HepG2 (cell line): ENCODE measurements around the gene GPR25. TPM values are rescaled to one million over a fixed set of nuclear protein-coding genes. Genes with fewer than 3 reads are reported as not detected.

Source experiments
- ATAC-seq: fragments of 200-7000 bp; cut with Tn5 transposase; 3 replicates; pipeline ENCODE4 v1.9.1; 2020; ENCODE audit warnings: mild to moderate bottlenecking, moderate library complexity
- BruUV-seq: library from RNA; stranded (reverse); fragments of 400-500 nt; replicated peaks from 2 replicates; lab custom pipeline; 2021; lab: Mats Ljungman, UMichigan
- CTCF ChIA-PET: fragments of 300-600 bp; formaldehyde crosslinking; extraction: SDS; loops from one replicate; lab custom pipeline; 2021; ENCODE audit warnings: low total read pairs, inconsistent platforms, low intra/inter-chr PET ratio; lab: Yijun Ruan, JAX
- POLR2A ChIA-PET: fragments of 350-600 bp; sonication (Branson Sonifier 250); formaldehyde crosslinking; loops from one replicate; lab custom pipeline; 2020; ENCODE audit warnings: antibody characterized with exemption, inconsistent platforms; lab: Yijun Ruan, JAX
- DNase-seq: peaks from one replicate; pipeline ENCODE4 v3.0.0-alpha.2; 2015; ENCODE audit warnings: low spot score
- FAIRE-seq: peaks from 3 replicates; lab custom pipeline; 2011; peaks lifted over from hg19 to GRCh38; lab: Jason Lieb, UNC
- H2AFZ ChIP-seq: one replicate; pipeline ENCODE4 v1.6.1; 2011; ENCODE audit warnings: low read length, inconsistent platforms
- H3K27ac ChIP-seq: fragments of 300-600 bp; 3 replicates; pipeline ENCODE4 v1.8.0; 2011; ENCODE audit warnings: mixed run types, mild to moderate bottlenecking, mixed read lengths, low read length, inconsistent platforms; ENCODE audit not compliant: insufficient read depth; ENCODE audit errors: extremely low read length
- H3K27me3 ChIP-seq, 2 experiments: fragments of 200-600 bp in 1 of 2; 2 replicates in 1 of 2; 3 replicates in 1 of 2; pipeline versions ENCODE4 v1.6.0 to v1.8.0; 2011; ENCODE audit warnings: low read length in 2 of 2, mild to moderate bottlenecking in 2 of 2, moderate library complexity in 2 of 2, inconsistent platforms in 1 of 2; ENCODE audit not compliant: insufficient read depth in 2 of 2, control insufficient read depth in 1 of 2
- H3K36me3 ChIP-seq, 2 experiments: fragments of 200-600 bp in 1 of 2; replicated peaks in 1 of 2; 2 replicates in 1 of 2; 3 replicates in 1 of 2; pipeline versions ENCODE4 v1.5.1 to v1.8.0; 2011; ENCODE audit warnings: low read length in 2 of 2, inconsistent platforms in 1 of 2; ENCODE audit not compliant: insufficient read depth in 2 of 2, control insufficient read depth in 1 of 2
- H3K4me1 ChIP-seq: 2 replicates; pipeline ENCODE4 v1.5.1; 2012; ENCODE audit warnings: low read length, inconsistent platforms; ENCODE audit not compliant: insufficient read depth
- H3K4me2 ChIP-seq: 2 replicates; pipeline ENCODE4 v1.6.0; 2011; ENCODE audit warnings: low read depth, low read length, inconsistent platforms
- H3K4me3 ChIP-seq, 3 experiments: fragments of 200-600 bp in 1 of 3; sonication (generic), shearing (Covaris generic) in 1 of 3; replicated peaks in 1 of 3; 2 replicates each; pipeline ENCODE4 v1.5.1; 2011 to 2016; ENCODE audit warnings: low read length in 3 of 3, inconsistent platforms in 2 of 3, low read depth in 2 of 3, mild to moderate bottlenecking in 2 of 3, control low read depth in 1 of 3, mixed read lengths in 1 of 3; ENCODE audit not compliant: insufficient read depth in 1 of 3
- H3K79me2 ChIP-seq: one replicate; pipeline ENCODE4 v1.6.1; 2011; ENCODE audit warnings: low read length, inconsistent platforms; ENCODE audit not compliant: insufficient read depth
- H3K9ac ChIP-seq: 2 replicates; pipeline ENCODE4 v1.6.0; 2011; ENCODE audit warnings: mild to moderate bottlenecking, low read depth, low read length, inconsistent platforms; ENCODE audit not compliant: insufficient read depth
- H3K9me3 ChIP-seq: 2 replicates; pipeline ENCODE4 v1.5.1; 2012; ENCODE audit warnings: mild to moderate bottlenecking, low read length
- H4K20me1 ChIP-seq: 2 replicates; pipeline ENCODE4 v1.6.0; 2011; ENCODE audit warnings: inconsistent platforms, mild to moderate bottlenecking, low read length, moderate library complexity; ENCODE audit not compliant: insufficient read depth
- JARID2 ChIP-seq: sonication (generic); formaldehyde crosslinking; IDR thresholded peaks from 2 replicates; pipeline ENCODE4 v1.8.1; 2023; ENCODE audit warnings: missing genetic modification reagents, inconsistent platforms; ENCODE audit not compliant: insufficient replicate concordance
- MXD4 ChIP-seq: IDR thresholded peaks from 2 replicates; pipeline ENCODE4 v1.6.1; 2016; ENCODE audit warnings: mild to moderate bottlenecking, missing biosample characterization, missing genetic modification reagents
- TCF7 ChIP-seq: sonication (generic); IDR thresholded peaks from 2 replicates; pipeline ENCODE4 v1.6.1; 2016; ENCODE audit warnings: antibody characterized with exemption, low read depth
- U2AF1 ChIP-seq: fragments of 200-400 bp; formaldehyde crosslinking; optimal IDR thresholded peaks from 2 replicates; pipeline ENCODE3; 2017; ENCODE audit warnings: mild to moderate bottlenecking, low read depth, low read length
- ZFP36L1 ChIP-seq: sonication (generic); formaldehyde crosslinking; IDR thresholded peaks from 2 replicates; pipeline ENCODE4 v1.8.0; 2022; ENCODE audit warnings: mild to moderate bottlenecking, missing genetic modification reagents, moderate library complexity
- ZNF121 ChIP-seq: sonication (generic); formaldehyde crosslinking; IDR thresholded peaks from 2 replicates; pipeline ENCODE4 v1.5.0; 2020; ENCODE audit warnings: mild to moderate bottlenecking, missing genetic modification reagents
- ZNF564 ChIP-seq: sonication (generic); formaldehyde crosslinking; IDR thresholded peaks from 2 replicates; pipeline ENCODE4 v1.8.1; 2023; ENCODE audit warnings: mild to moderate bottlenecking, missing genetic modification reagents
- ZNF572 ChIP-seq: sonication (generic); formaldehyde crosslinking; IDR thresholded peaks from 2 replicates; pipeline ENCODE4 v1.5.1; 2020; ENCODE audit warnings: mild to moderate bottlenecking, missing genetic modification reagents
- WGBS: methylation state at CpG from one replicate; pipeline ENCODE4 v1.1.6; 2017; ENCODE audit warnings: low lambda C conversion rate; 5-methylcytosine and 5-hydroxymethylcytosine counted together
- in situ Hi-C: cut with HindIII; loops from 2 replicates; pipeline ENCODE4 v1.10.0; 2017; ENCODE audit warnings: low pct_unique_long_range_greater_than_20kb; ENCODE audit not compliant: extremely low pct_ligation_motif_present
- intact Hi-C: fragments of 100-400 bp; cut with micrococcal nuclease; formaldehyde crosslinking; loops from one replicate; pipeline ENCODE4 v1.10.0; 2022; ENCODE audit not compliant: unreplicated experiment
- polyA plus RNA-seq, 8 experiments: library from polyadenylated mRNA; depleted of rRNA in 3 of 8; stranded (reverse) in 7 of 8; unstranded in 1 of 8; fragments of >200 nt; fragmentation: Illumina TruSeq in 4 of 8; extraction: Trizol in 4 of 8; gene quantifications; 2 replicates each; pipeline versions ENCODE4 v1.2.1 to v1.2.3, GENCODE V29; 2011 to 2016; ENCODE audit warnings: low read depth in 4 of 8, missing spikeins in 1 of 8, mixed read lengths in 1 of 8; ENCODE audit not compliant: insufficient read depth in 1 of 8
- total RNA-seq, 5 experiments: library from RNA; depleted of rRNA; stranded (reverse); fragments of >200 nt; fragmentation: Illumina TruSeq; extraction: Trizol; gene quantifications; 2 replicates each; pipeline ENCODE4 v1.2.3, GENCODE V29; 2016; ENCODE audit warnings: low read depth in 1 of 5
- TF ChIP-seq, protein P1 (sequence below): IDR thresholded peaks from 2 replicates; pipeline ENCODE4 v1.6.1; 2012; ENCODE audit warnings: low read depth, low read length, improper control_type of control experiment
- TF ChIP-seq, protein P2 (sequence below): sonication (generic); formaldehyde crosslinking; IDR thresholded peaks from 2 replicates; pipeline ENCODE4 v1.4.0; 2020; ENCODE audit warnings: missing genetic modification reagents
- TF ChIP-seq, protein P3 (sequence below): IDR thresholded peaks from 2 replicates; pipeline ENCODE4 v1.6.1; 2016; ENCODE audit warnings: missing compliant biosample characterization, missing genetic modification reagents, borderline replicate concordance
- TF ChIP-seq, protein P4 (sequence below): sonication (generic); formaldehyde crosslinking; conservative IDR thresholded peaks from 2 replicates; pipeline ENCODE4 v1.8.0; 2022; ENCODE audit warnings: low read depth, missing genetic modification reagents

The GPR25 gene
- total and polyA plus RNA-seq, 2 of the 13 experiments (the other 11 are each of a cell fraction or from before 2014, with no cell fraction given) = not detected

DNA sequence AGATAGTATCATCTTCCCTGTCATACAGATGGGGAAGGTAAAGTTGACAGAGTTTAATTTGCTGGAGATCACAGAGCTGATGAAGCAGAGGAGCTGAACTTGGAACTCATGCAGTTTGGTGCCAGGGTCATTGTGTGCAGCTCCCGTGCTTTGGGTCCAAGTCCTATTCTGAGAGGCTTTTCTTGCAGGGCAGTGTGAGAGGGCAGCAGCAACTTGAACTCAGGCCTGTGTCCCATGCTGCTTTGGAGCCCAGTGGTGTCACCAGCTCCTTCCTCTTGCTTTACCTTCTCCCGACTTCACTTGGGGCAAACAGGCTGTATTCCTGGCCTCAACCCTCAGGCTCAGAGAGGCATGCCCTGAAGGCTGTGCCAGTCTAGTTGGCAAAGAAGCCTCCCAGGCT lies 46.6 kb downstream of the GPR25 start:
- H3K9ac ChIP-seq = no peak overlapping the region
- H3K27me3 ChIP-seq = no peaks in the 10 kb centered on the region
- no peak overlapping the region for H3K4me3 ChIP-seq
- no peaks in the 10 kb centered on the region for H3K36me3 ChIP-seq
- no peak for DNase-seq
- H2AFZ ChIP-seq = no peak overlapping the region
- POLR2A ChIA-PET = interaction anchor here (1.2 kb wide), 1 partner anchor 23 kb away, joined by 3 read pairs; no protein-coding TSS in a partner anchor
- H3K79me2 ChIP-seq = no peaks in the 10 kb centered on the region
- WGBS = 58% methylated on average over 2 of the region's 2 CpGs
- no TSS peak for BruUV-seq
- TF ChIP-seq U2AF1 (no peak), MXD4 (no peak), ZFP36L1 (CRISPR knock-in tag) (no peak), ZNF564 (CRISPR knock-in tag) (no peak), JARID2 (CRISPR knock-in tag) (no peak)
- TF ChIP-seq, protein P1, sequence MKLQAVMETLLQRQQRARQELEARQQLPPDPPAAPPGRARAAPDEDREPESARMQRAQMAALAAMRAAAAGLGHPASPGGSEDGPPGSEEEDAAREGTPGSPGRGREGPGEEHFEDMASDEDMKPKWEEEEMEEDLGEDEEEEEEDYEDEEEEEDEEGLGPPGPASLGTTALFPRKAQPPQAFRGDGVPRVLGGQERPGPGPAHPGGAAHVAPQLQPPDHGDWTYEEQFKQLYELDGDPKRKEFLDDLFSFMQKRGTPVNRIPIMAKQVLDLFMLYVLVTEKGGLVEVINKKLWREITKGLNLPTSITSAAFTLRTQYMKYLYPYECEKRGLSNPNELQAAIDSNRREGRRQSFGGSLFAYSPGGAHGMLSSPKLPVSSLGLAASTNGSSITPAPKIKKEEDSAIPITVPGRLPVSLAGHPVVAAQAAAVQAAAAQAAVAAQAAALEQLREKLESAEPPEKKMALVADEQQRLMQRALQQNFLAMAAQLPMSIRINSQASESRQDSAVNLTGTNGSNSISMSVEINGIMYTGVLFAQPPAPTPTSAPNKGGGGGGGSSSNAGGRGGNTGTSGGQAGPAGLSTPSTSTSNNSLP = no peak
- peaks cover 43% of the 10 kb centered on the region for H3K4me1 ChIP-seq
- H3K27ac ChIP-seq = no peak overlapping the region
- CTCF ChIA-PET = no interaction called here
- FAIRE-seq = no peak
- H3K9me3 ChIP-seq = no peaks in the 10 kb centered on the region
- ATAC-seq = no peak
- intact Hi-C loops = no loop called here
- H4K20me1 ChIP-seq = no peaks in the 10 kb centered on the region
- H3K4me2 ChIP-seq = no peak overlapping the region
- in situ Hi-C loops = no loop called here

DNA sequence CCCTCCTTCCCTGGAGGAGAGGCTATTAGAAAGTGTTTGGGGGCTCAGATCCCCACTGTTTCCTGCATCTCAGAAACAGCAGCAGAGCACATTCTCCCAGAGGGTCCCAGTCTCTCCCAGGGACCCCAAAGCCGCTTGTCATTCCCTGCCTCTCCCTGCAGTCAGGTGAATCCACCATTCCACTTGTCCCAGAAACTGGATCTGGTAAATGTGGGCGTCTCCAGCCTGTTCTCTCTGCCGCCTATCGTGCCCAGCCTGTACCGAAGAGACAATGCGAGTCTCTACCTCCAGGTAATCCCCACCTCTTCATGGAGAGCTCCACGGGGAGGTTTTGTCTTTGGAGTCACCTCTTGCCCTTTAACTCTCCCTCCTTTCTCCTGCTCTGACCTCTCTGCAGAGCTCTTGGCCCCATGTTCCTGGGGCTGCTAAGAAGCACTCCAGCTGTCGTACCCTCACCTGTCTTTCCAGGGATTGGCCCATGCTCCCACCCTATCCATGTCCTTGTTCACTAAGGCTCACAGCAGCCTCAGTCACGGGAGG lies 48.9 kb downstream of the GPR25 start:
- Histone ChIP-seq H2AFZ (no peak overlapping the region), H3K9me3 (no peaks in the 10 kb centered on the region), H3K4me2 (no peak overlapping the region), H3K27me3 (no peaks in the 10 kb centered on the region), H3K4me1 (peaks cover 41% of the 10 kb centered on the region), H3K79me2 (no peaks in the 10 kb centered on the region), H3K27ac (no peak overlapping the region), H3K36me3 (no peaks in the 10 kb centered on the region), H3K4me3 (no peak overlapping the region), H3K9ac (no peak overlapping the region), H4K20me1 (no peaks in the 10 kb centered on the region)
- 77% methylated on average over 9 of the region's 9 CpGs for WGBS
- FAIRE-seq = no peak
- DNase-seq = no peak
- BruUV-seq = no TSS peak
- intact Hi-C loops (no loop called here), in situ Hi-C loops (no loop called here)
- ATAC-seq = no peak
- POLR2A ChIA-PET = no interaction called here
- CTCF ChIA-PET = no interaction called here
- TF ChIP-seq ZNF121 (CRISPR knock-in tag) (no peak), ZNF572 (CRISPR knock-in tag) (no peak), TCF7 (no peak)
- TF ChIP-seq, protein P2, sequence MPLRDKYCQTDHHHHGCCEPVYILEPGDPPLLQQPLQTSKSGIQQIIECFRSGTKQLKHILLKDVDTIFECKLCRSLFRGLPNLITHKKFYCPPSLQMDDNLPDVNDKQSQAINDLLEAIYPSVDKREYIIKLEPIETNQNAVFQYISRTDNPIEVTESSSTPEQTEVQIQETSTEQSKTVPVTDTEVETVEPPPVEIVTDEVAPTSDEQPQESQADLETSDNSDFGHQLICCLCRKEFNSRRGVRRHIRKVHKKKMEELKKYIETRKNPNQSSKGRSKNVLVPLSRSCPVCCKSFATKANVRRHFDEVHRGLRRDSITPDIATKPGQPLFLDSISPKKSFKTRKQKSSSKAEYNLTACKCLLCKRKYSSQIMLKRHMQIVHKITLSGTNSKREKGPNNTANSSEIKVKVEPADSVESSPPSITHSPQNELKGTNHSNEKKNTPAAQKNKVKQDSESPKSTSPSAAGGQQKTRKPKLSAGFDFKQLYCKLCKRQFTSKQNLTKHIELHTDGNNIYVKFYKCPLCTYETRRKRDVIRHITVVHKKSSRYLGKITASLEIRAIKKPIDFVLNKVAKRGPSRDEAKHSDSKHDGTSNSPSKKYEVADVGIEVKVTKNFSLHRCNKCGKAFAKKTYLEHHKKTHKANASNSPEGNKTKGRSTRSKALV (CRISPR knock-in tag) = no peak
- TF ChIP-seq, protein P3, sequence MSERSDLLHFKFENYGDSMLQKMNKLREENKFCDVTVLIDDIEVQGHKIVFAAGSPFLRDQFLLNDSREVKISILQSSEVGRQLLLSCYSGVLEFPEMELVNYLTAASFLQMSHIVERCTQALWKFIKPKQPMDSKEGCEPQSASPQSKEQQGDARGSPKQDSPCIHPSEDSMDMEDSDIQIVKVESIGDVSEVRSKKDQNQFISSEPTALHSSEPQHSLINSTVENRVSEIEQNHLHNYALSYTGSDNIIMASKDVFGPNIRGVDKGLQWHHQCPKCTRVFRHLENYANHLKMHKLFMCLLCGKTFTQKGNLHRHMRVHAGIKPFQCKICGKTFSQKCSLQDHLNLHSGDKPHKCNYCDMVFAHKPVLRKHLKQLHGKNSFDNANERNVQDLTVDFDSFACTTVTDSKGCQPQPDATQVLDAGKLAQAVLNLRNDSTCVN = no peak
- TF ChIP-seq, protein P4, sequence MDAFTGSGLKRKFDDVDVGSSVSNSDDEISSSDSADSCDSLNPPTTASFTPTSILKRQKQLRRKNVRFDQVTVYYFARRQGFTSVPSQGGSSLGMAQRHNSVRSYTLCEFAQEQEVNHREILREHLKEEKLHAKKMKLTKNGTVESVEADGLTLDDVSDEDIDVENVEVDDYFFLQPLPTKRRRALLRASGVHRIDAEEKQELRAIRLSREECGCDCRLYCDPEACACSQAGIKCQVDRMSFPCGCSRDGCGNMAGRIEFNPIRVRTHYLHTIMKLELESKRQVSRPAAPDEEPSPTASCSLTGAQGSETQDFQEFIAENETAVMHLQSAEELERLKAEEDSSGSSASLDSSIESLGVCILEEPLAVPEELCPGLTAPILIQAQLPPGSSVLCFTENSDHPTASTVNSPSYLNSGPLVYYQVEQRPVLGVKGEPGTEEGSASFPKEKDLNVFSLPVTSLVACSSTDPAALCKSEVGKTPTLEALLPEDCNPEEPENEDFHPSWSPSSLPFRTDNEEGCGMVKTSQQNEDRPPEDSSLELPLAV (CRISPR knock-in tag) = no peak
